HepG2 (cell line): ENCODE measurements around the gene ADAD2. TPM values are rescaled to one million over a fixed set of nuclear protein-coding genes. Genes with fewer than 3 reads are reported as not detected.
A peak's percentile ranks its signal among the peaks of the same experiment; 100 is the strongest.

Experiments used
- ATAC-seq: fragments of 200-7000 bp; cut with Tn5 transposase; 3 replicates; pipeline ENCODE4 v1.9.1; 2020; ENCODE audit warnings: mild to moderate bottlenecking, moderate library complexity
- BruUV-seq: library from RNA; stranded (reverse); fragments of 400-500 nt; replicated peaks from 2 replicates; lab custom pipeline; 2021; lab: Mats Ljungman, UMichigan
- CTCF ChIA-PET: fragments of 300-600 bp; formaldehyde crosslinking; extraction: SDS; loops from one replicate; lab custom pipeline; 2021; ENCODE audit warnings: low total read pairs, inconsistent platforms, low intra/inter-chr PET ratio; lab: Yijun Ruan, JAX
- POLR2A ChIA-PET: fragments of 350-600 bp; sonication (Branson Sonifier 250); formaldehyde crosslinking; loops from one replicate; lab custom pipeline; 2020; ENCODE audit warnings: antibody characterized with exemption, inconsistent platforms; lab: Yijun Ruan, JAX
- DNase-seq: peaks from one replicate; pipeline ENCODE4 v3.0.0-alpha.2; 2015; ENCODE audit warnings: low spot score
- FAIRE-seq: peaks from 3 replicates; lab custom pipeline; 2011; peaks lifted over from hg19 to GRCh38; lab: Jason Lieb, UNC
- H2AFZ ChIP-seq: one replicate; pipeline ENCODE4 v1.6.1; 2011; ENCODE audit warnings: low read length, inconsistent platforms
- H3K27ac ChIP-seq: fragments of 300-600 bp; 3 replicates; pipeline ENCODE4 v1.8.0; 2011; ENCODE audit warnings: mixed run types, mild to moderate bottlenecking, mixed read lengths, low read length, inconsistent platforms; ENCODE audit not compliant: insufficient read depth; ENCODE audit errors: extremely low read length
- H3K27me3 ChIP-seq, 2 experiments: fragments of 200-600 bp in 1 of 2; 2 replicates in 1 of 2; 3 replicates in 1 of 2; pipeline versions ENCODE4 v1.6.0 to v1.8.0; 2011; ENCODE audit warnings: low read length in 2 of 2, mild to moderate bottlenecking in 2 of 2, moderate library complexity in 2 of 2, inconsistent platforms in 1 of 2; ENCODE audit not compliant: insufficient read depth in 2 of 2, control insufficient read depth in 1 of 2
- H3K36me3 ChIP-seq, 2 experiments: fragments of 200-600 bp in 1 of 2; replicated peaks in 1 of 2; 2 replicates in 1 of 2; 3 replicates in 1 of 2; pipeline versions ENCODE4 v1.5.1 to v1.8.0; 2011; ENCODE audit warnings: low read length in 2 of 2, inconsistent platforms in 1 of 2; ENCODE audit not compliant: insufficient read depth in 2 of 2, control insufficient read depth in 1 of 2
- H3K4me1 ChIP-seq: 2 replicates; pipeline ENCODE4 v1.5.1; 2012; ENCODE audit warnings: low read length, inconsistent platforms; ENCODE audit not compliant: insufficient read depth
- H3K4me2 ChIP-seq: 2 replicates; pipeline ENCODE4 v1.6.0; 2011; ENCODE audit warnings: low read depth, low read length, inconsistent platforms
- H3K4me3 ChIP-seq, 3 experiments: fragments of 200-600 bp in 1 of 3; sonication (generic), shearing (Covaris generic) in 1 of 3; replicated peaks in 1 of 3; 2 replicates each; pipeline ENCODE4 v1.5.1; 2011 to 2016; ENCODE audit warnings: low read length in 3 of 3, inconsistent platforms in 2 of 3, low read depth in 2 of 3, mild to moderate bottlenecking in 2 of 3, control low read depth in 1 of 3, mixed read lengths in 1 of 3; ENCODE audit not compliant: insufficient read depth in 1 of 3
- H3K79me2 ChIP-seq: one replicate; pipeline ENCODE4 v1.6.1; 2011; ENCODE audit warnings: low read length, inconsistent platforms; ENCODE audit not compliant: insufficient read depth
- H3K9ac ChIP-seq: 2 replicates; pipeline ENCODE4 v1.6.0; 2011; ENCODE audit warnings: mild to moderate bottlenecking, low read depth, low read length, inconsistent platforms; ENCODE audit not compliant: insufficient read depth
- H3K9me3 ChIP-seq: 2 replicates; pipeline ENCODE4 v1.5.1; 2012; ENCODE audit warnings: mild to moderate bottlenecking, low read length
- H4K20me1 ChIP-seq: 2 replicates; pipeline ENCODE4 v1.6.0; 2011; ENCODE audit warnings: inconsistent platforms, mild to moderate bottlenecking, low read length, moderate library complexity; ENCODE audit not compliant: insufficient read depth
- AGO2 ChIP-seq: fragments of 200-400 bp; formaldehyde crosslinking; optimal IDR thresholded peaks from 2 replicates; pipeline ENCODE3; 2017; ENCODE audit warnings: mild to moderate bottlenecking, low read depth, low read length, moderate library complexity
- ASH2L ChIP-seq: fragments of 300-600, 200-600 bp; sonication (generic); IDR thresholded peaks from 2 replicates; pipeline ENCODE4 v1.7.0; 2017; ENCODE audit warnings: low read depth, mild to moderate bottlenecking, moderate library complexity, mixed read lengths, low read length; ENCODE audit not compliant: insufficient read length
- ATM ChIP-seq: fragments of 450-650 bp; IDR thresholded peaks from 2 replicates; pipeline ENCODE4 v1.7.1; 2017; ENCODE audit warnings: mild to moderate bottlenecking, borderline replicate concordance
- CBX2 ChIP-seq, 2 experiments: fragments of 200-600 bp in 1 of 2; sonication (generic); formaldehyde crosslinking in 1 of 2; IDR thresholded peaks; 2 replicates each; pipeline versions ENCODE4 v1.7.0 to v1.8.1; 2018 to 2022; ENCODE audit warnings: low read depth in 2 of 2, low read length in 1 of 2, mild to moderate bottlenecking in 1 of 2, missing genetic modification reagents in 1 of 2
- FOXP1 ChIP-seq, 2 experiments: fragments of 450-650 bp in 1 of 2; IDR thresholded peaks; 2 replicates each; pipeline ENCODE4 v1.6.1; 2017 to 2018; ENCODE audit warnings: antibody characterized with exemption in 1 of 2
- MTA3 ChIP-seq: sonication (generic); formaldehyde crosslinking; IDR thresholded peaks from 2 replicates; pipeline ENCODE4 v1.4.0; 2020; ENCODE audit warnings: missing genetic modification reagents
- RARG ChIP-seq: sonication (generic); formaldehyde crosslinking; IDR thresholded peaks from 2 replicates; pipeline ENCODE4 v1.4.0; 2020; ENCODE audit warnings: low read depth, mild to moderate bottlenecking, missing genetic modification reagents
- RBFOX2 ChIP-seq: fragments of 200-400 bp; formaldehyde crosslinking; IDR thresholded peaks from 2 replicates; pipeline ENCODE4 v1.6.1; 2017; ENCODE audit warnings: low read depth, mild to moderate bottlenecking, low read length
- RFXAP ChIP-seq: sonication (generic); formaldehyde crosslinking; IDR thresholded peaks from 2 replicates; pipeline ENCODE4 v1.4.0; 2020; ENCODE audit warnings: missing genetic modification reagents, borderline replicate concordance
- RNF2 ChIP-seq: fragments of 450-650 bp; conservative IDR thresholded peaks from 2 replicates; pipeline ENCODE4 v1.6.1; 2016; ENCODE audit warnings: low read depth
- SALL2 ChIP-seq: sonication (generic); formaldehyde crosslinking; IDR thresholded peaks from 2 replicates; pipeline ENCODE4 v1.8.1; 2023; ENCODE audit warnings: mild to moderate bottlenecking, missing genetic modification reagents, inconsistent platforms
- ZBTB8A ChIP-seq: sonication (generic); formaldehyde crosslinking; IDR thresholded peaks from 2 replicates; pipeline ENCODE4 v1.4.0; 2020; ENCODE audit warnings: mild to moderate bottlenecking, low read depth, missing genetic modification reagents, borderline replicate concordance
- ZNF501 ChIP-seq: sonication (generic); formaldehyde crosslinking; IDR thresholded peaks from 2 replicates; pipeline ENCODE4 v1.5.1; 2020; ENCODE audit warnings: mild to moderate bottlenecking, moderate library complexity, missing genetic modification reagents
- WGBS: methylation state at CpG from one replicate; pipeline ENCODE4 v1.1.6; 2017; ENCODE audit warnings: low lambda C conversion rate; 5-methylcytosine and 5-hydroxymethylcytosine counted together
- in situ Hi-C: cut with HindIII; loops from 2 replicates; pipeline ENCODE4 v1.10.0; 2017; ENCODE audit warnings: low pct_unique_long_range_greater_than_20kb; ENCODE audit not compliant: extremely low pct_ligation_motif_present
- intact Hi-C: fragments of 100-400 bp; cut with micrococcal nuclease; formaldehyde crosslinking; loops from one replicate; pipeline ENCODE4 v1.10.0; 2022; ENCODE audit not compliant: unreplicated experiment
- polyA plus RNA-seq, 8 experiments: library from polyadenylated mRNA; depleted of rRNA in 3 of 8; stranded (reverse) in 7 of 8; unstranded in 1 of 8; fragments of >200 nt; fragmentation: Illumina TruSeq in 4 of 8; extraction: Trizol in 4 of 8; gene quantifications; 2 replicates each; pipeline versions ENCODE4 v1.2.1 to v1.2.3, GENCODE V29; 2011 to 2016; ENCODE audit warnings: low read depth in 4 of 8, missing spikeins in 1 of 8, mixed read lengths in 1 of 8; ENCODE audit not compliant: insufficient read depth in 1 of 8
- total RNA-seq, 5 experiments: library from RNA; depleted of rRNA; stranded (reverse); fragments of >200 nt; fragmentation: Illumina TruSeq; extraction: Trizol; gene quantifications; 2 replicates each; pipeline ENCODE4 v1.2.3, GENCODE V29; 2016; ENCODE audit warnings: low read depth in 1 of 5
- TF ChIP-seq, protein P1 (sequence below): IDR thresholded peaks from 2 replicates; pipeline ENCODE4 v1.6.1; 2016; ENCODE audit warnings: control low read depth
- TF ChIP-seq, protein P2 (sequence below): IDR thresholded peaks from 2 replicates; pipeline ENCODE4 v1.6.1; 2016; ENCODE audit warnings: low read depth, control low read depth

Gene ADAD2
- total and polyA plus RNA-seq, 2 of the 13 experiments (the other 11 are each of a cell fraction or from before 2014, with no cell fraction given), result not detected

DNA sequence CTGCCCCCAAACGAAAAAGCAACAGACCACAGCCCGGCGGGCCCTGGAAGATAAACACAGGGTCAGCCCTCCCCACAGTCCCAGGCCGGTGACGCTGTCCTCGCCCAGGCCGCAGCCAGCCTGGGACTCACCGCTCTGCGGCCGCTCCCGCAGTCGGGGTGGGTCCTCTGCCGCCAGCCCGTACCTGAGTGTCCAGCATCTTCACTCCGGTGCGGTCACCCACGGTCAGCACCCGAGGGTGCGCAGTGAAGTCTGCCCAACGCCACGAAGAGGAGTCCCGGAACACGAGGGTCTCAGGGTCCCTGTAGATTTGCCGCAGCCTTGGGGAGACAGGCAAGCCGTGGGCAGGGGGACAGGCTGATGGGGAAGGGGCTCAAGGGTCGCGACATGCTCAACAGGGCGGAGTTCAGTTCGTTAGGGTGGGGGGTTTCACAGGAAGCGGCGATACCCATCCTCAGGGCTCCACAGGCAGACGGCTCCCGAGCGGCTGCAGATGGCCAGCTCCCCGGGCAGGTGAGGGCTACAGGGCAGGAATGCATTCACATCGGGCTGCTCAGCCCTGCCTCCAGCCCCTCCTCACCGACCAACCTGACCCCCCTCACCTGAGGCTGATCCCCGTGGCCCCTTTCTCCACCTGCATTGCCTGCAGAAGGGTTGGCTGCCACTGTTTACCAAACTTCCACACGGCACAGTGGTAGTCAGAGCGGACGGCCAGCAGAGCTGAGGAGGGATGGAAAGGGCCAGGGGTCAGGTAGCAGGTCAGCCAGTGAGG lies 9.6 kb upstream of the ADAD2 start:
- Histone ChIP-seq H3K9ac (no peak overlapping the region), H3K27me3 (no peaks in the 10 kb centered on the region), H3K79me2 (peaks cover 20% of the 10 kb centered on the region), H4K20me1 (no peaks in the 10 kb centered on the region), H3K4me1 (peaks cover 28% of the 10 kb centered on the region), H3K4me2 (no peak overlapping the region), H3K4me3 (no peak overlapping the region), H3K36me3 (peaks cover 25 to 56% of the 10 kb centered on the region in 2 experiments; a peak in 4 of 5 replicates)
- DNase-seq, result no peak
- no peak for ATAC-seq
- intact Hi-C loops (no loop called here), in situ Hi-C loops (loop anchor here (25.0 kb wide), 1 partner anchor 219 kb away; the partner anchor contains the start of genes NECAB2 and OSGIN1)
- no TSS peak for BruUV-seq
- 97% methylated on average over 41 of the region's 41 CpGs for WGBS
- ChIA-PET POLR2A (no interaction called here), CTCF (no interaction called here)
- no peak for FAIRE-seq
- TF ChIP-seq AGO2, result peak; percentile 53
- TF ChIP-seq ASH2L, result no peak
- peak; percentile 58 for TF ChIP-seq RBFOX2
- TF ChIP-seq, all 625 proteins: peak for 2
- H3K27ac ChIP-seq, result no peak overlapping the region
- no peak overlapping the region for H2AFZ ChIP-seq
- no peaks in the 10 kb centered on the region for H3K9me3 ChIP-seq

DNA sequence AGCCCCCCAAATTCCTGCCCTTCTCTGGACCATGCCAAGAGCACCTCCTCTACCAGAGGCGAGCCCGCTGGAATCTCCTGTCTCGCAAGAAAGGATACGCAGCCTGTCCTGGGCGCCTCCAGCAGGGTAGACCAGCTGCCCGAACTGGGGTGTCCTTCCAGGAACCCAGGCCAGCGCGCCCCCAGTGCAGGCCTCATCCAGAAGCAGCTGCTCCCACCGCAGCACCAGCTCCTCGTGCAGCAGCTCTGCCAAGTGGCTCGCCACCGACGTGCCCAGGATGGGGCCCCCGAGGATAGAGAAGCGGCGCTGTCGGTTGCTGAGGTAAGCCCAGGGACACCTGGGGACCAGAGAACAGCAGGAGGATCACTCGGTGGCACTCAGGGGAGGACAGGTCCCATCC lies 8.9 kb upstream of the ADAD2 start:
- DNase-seq (no peak), ATAC-seq (no peak), FAIRE-seq (no peak)
- no peaks in the 10 kb centered on the region for H3K27me3 ChIP-seq
- H3K4me2 ChIP-seq, result no peak overlapping the region
- peaks cover 25% of the 10 kb centered on the region for H3K79me2 ChIP-seq
- intact Hi-C loops, result no loop called here
- no peak overlapping the region for H2AFZ ChIP-seq
- no peaks in the 10 kb centered on the region for H4K20me1 ChIP-seq
- WGBS, result 98% methylated on average over 12 of the region's 18 CpGs
- CTCF ChIA-PET, result no interaction called here
- H3K4me1 ChIP-seq, result peaks cover 20% of the 10 kb centered on the region
- POLR2A ChIA-PET, result no interaction called here
- no peaks in the 10 kb centered on the region for H3K9me3 ChIP-seq
- no peak overlapping the region for H3K27ac ChIP-seq
- no peak overlapping the region for H3K9ac ChIP-seq
- in situ Hi-C loops, result loop anchor here (25.0 kb wide), 1 partner anchor 220 kb away; the partner anchor contains the start of genes NECAB2 and OSGIN1
- BruUV-seq, result no TSS peak
- H3K4me3 ChIP-seq, result no peak overlapping the region
- H3K36me3 ChIP-seq, result peaks cover 25 to 56% of the 10 kb centered on the region in 2 experiments; a peak in 4 of 5 replicates
- TF ChIP-seq RFXAP (CRISPR knock-in tag) (no peak), RNF2 (no peak), ZBTB8A (CRISPR knock-in tag) (no peak), ATM (no peak), FOXP1 (IDR thresholded peaks at IDR 0.05) (no peak), FOXP1 (CRISPR knock-in tag; IDR thresholded peaks at IDR 0.05) (no peak), MTA3 (no peak), CBX2 (IDR thresholded peaks at IDR 0.05; ENCODE audit: low read depth, low read length) (no peak), CBX2 (CRISPR knock-in tag; IDR thresholded peaks at IDR 0.05; ENCODE audit: low read depth) (no peak), ZNF501 (CRISPR knock-in tag) (no peak), RARG (CRISPR knock-in tag) (no peak), SALL2 (no peak)
- TF ChIP-seq, protein P1, sequence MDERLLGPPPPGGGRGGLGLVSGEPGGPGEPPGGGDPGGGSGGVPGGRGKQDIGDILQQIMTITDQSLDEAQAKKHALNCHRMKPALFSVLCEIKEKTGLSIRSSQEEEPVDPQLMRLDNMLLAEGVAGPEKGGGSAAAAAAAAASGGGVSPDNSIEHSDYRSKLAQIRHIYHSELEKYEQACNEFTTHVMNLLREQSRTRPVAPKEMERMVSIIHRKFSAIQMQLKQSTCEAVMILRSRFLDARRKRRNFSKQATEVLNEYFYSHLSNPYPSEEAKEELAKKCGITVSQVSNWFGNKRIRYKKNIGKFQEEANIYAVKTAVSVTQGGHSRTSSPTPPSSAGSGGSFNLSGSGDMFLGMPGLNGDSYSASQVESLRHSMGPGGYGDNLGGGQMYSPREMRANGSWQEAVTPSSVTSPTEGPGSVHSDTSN (CRISPR knock-in tag), result no peak
- TF ChIP-seq, protein P2, sequence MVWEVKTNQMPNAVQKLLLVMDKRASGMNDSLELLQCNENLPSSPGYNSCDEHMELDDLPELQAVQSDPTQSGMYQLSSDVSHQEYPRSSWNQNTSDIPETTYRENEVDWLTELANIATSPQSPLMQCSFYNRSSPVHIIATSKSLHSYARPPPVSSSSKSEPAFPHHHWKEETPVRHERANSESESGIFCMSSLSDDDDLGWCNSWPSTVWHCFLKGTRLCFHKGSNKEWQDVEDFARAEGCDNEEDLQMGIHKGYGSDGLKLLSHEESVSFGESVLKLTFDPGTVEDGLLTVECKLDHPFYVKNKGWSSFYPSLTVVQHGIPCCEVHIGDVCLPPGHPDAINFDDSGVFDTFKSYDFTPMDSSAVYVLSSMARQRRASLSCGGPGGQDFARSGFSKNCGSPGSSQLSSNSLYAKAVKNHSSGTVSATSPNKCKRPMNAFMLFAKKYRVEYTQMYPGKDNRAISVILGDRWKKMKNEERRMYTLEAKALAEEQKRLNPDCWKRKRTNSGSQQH (CRISPR knock-in tag), result no peak
